Measurements from ENCODE around the gene C1QTNF5. TPM values are rescaled to one million over a fixed set of nuclear protein-coding genes. Genes with fewer than 3 reads are reported as not detected.
A peak's percentile ranks its signal among the peaks of the same experiment; 100 is the strongest.

The C1QTNF5 gene
- total and polyA plus RNA-seq, 11 donors: 12.9 to 47.1 (median 20.0) TPM

DNA sequence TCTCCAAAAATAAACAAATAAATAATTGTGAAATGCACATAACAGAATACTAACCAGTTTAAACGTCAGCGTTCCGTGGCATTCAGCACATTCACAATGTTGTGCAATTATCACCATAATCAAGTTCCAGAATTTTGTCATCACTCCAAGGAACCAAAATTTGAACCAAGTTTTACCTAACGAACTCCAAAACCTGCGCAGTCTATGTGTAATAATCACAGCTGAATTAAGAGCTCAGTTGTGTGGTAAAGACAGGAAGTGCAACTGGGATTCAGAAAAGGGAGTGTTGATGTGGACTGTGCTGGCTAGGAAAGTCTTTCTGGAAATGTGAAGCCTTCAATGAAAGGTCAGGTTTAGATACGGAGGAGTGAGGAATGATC is 18.3 kb downstream of the C1QTNF5 start:
- TF ChIP-seq, protein P1, sequence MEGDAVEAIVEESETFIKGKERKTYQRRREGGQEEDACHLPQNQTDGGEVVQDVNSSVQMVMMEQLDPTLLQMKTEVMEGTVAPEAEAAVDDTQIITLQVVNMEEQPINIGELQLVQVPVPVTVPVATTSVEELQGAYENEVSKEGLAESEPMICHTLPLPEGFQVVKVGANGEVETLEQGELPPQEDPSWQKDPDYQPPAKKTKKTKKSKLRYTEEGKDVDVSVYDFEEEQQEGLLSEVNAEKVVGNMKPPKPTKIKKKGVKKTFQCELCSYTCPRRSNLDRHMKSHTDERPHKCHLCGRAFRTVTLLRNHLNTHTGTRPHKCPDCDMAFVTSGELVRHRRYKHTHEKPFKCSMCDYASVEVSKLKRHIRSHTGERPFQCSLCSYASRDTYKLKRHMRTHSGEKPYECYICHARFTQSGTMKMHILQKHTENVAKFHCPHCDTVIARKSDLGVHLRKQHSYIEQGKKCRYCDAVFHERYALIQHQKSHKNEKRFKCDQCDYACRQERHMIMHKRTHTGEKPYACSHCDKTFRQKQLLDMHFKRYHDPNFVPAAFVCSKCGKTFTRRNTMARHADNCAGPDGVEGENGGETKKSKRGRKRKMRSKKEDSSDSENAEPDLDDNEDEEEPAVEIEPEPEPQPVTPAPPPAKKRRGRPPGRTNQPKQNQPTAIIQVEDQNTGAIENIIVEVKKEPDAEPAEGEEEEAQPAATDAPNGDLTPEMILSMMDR (IDR thresholded peaks at IDR 0.05): peak in 4 of 12 donors; percentile 6 to 18 (median 10)
- no peak for TF ChIP-seq POLR2A (IDR thresholded peaks at IDR 0.05)
- Histone ChIP-seq H3K9me3 (no peaks in the 10 kb centered on the region), H3K27me3 (peaks cover 0 to 16% (median 0%) of the 10 kb centered on the region in 9 donors), H3K4me3 (peak overlapping the region in 7 of 12 donors; percentile 40 to 68 (median 63)), H3K36me3 (no peaks in the 10 kb centered on the region), H3K4me1 (peaks cover 0 to 65% (median 49%) of the 10 kb centered on the region in 12 donors), H3K27ac (peak overlapping the region; percentile 85 to 99 (median 92))
- ATAC-seq (no peak), DNase-seq (no peak)
- WGBS, 4 donors: 37 to 53% (median 45%) methylated on average over 6 of the region's 6 CpGs
- intact Hi-C loops (cut with DNase I): loop anchor here in 9 of 10 donors (2.0 to 10.0 kb wide), 4 partner anchors 115 to 120 kb away; partner anchors contain the start of gene CBL (in 8 of the 9)

DNA sequence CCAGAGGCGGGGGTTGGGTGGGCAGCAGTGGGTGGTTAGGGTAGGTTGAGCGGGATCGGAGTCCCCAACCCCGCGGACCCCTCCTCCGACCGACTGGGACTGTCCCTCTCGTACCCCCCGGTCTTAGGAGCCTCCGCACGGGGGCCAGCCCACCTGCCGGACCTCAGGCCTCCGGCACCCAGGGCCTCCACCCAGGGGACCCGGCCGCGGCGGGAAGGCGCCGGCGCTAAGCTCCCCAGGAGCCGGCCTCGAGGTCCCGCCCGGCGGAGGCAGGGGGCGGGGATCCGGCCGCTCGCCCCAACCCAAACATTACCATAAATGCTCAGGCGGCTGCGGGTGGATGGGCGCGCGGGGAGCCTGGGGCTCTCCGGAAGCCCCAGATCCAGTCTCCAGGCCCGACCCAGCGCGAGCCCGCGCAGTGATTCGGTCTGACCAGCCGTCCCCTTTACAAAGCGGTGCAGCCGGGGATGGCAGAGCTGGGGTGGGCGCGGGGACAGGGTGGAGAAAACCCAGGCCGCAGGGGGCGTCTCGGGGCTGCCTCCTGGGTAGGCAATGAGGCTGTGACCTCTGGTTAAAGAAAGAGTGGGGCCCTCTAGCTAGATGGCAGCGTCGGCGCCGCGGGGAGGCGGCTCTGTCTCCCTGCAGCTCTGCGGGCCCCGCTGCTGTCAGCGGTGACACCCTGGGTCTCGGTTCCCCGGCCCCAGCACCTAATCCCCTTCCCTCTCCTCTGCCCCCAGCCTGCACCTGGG is 19.7 kb downstream of the C1QTNF5 start:
- TF ChIP-seq POLR2A (IDR thresholded peaks at IDR 0.05): peak in 1 of 2 donors; percentile 54
- TF ChIP-seq, protein P1 (IDR thresholded peaks at IDR 0.05): no peak
- H3K4me3 ChIP-seq: peak overlapping the region; percentile 8 to 68 (median 57)
- ATAC-seq (peak in 3 of 4 donors; percentile 40 to 48 (median 41)), DNase-seq (peak; percentile 77 to 87 (median 82))
- no peaks in the 10 kb centered on the region for H3K9me3 ChIP-seq
- peaks cover 0 to 29% (median 0%) of the 10 kb centered on the region in 9 donors for H3K27me3 ChIP-seq
- H3K27ac ChIP-seq: peak overlapping the region; percentile 85 to 99 (median 92)
- 7 to 14% (median 10%) methylated on average over 27 to 60 of the region's 60 CpGs for WGBS, 4 donors
- intact Hi-C loops (cut with DNase I): loop anchor here in 7 of 10 donors (5.0 to 10.0 kb wide), 3 partner anchors 114 to 119 kb away; partner anchors contain the start of gene CBL (in 6 of the 7)
- no peaks in the 10 kb centered on the region for H3K36me3 ChIP-seq
- H3K4me1 ChIP-seq: peaks cover 0 to 74% (median 52%) of the 10 kb centered on the region in 12 donors

DNA sequence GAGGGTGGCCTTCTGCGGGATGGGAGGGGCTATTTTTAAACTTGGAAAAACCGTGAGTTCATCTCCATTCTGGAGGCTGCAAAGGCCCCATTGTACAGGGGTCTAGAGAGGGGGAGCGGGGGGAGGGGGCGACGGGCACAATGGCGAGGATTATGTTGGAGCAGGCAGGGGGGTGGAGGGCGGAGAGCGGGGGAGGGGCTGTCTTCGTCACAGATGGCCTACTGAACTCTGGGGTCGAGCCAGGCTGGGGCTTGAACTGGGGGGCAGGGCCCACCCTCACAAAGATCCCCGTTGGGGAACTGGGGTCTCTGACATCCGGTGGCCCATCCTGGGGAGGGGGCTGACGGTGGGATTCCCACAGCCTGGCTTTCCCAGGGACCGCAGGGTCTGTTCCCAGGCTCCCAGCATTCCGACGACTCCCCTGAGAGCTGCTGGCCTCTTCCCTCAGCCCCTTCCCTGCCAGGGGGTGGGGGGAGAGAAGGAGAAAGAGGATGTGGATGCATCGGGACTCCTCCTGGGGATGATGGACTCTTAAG is 20.4 kb downstream of the C1QTNF5 start:
- Histone ChIP-seq H3K27me3 (peaks cover 0 to 35% (median 0%) of the 10 kb centered on the region in 9 donors), H3K9me3 (no peaks in the 10 kb centered on the region), H3K4me1 (peaks cover 0 to 80% (median 56%) of the 10 kb centered on the region in 12 donors), H3K27ac (peak overlapping the region; percentile 85 to 99 (median 92)), H3K36me3 (no peaks in the 10 kb centered on the region), H3K4me3 (peak overlapping the region in 11 of 12 donors; percentile 27 to 68 (median 58))
- TF ChIP-seq, protein P1 (IDR thresholded peaks at IDR 0.05): no peak
- TF ChIP-seq POLR2A (IDR thresholded peaks at IDR 0.05): no peak
- 37 to 53% (median 45%) methylated on average over 14 to 17 of the region's 17 CpGs for WGBS, 4 donors
- DNase-seq: peak; percentile 69 to 73 (median 71)
- peak in 1 of 4 donors; percentile 1 for ATAC-seq
- intact Hi-C loops (cut with DNase I): loop anchor here in 7 of 10 donors (5.0 to 10.0 kb wide), 3 partner anchors 113 to 118 kb away; partner anchors contain the start of gene CBL (in 6 of the 7)

Measured in heart left ventricle (tissue), 16 donors.